ENCODE results near the gene PLBD1.

- TF ChIP-seq HNF4G (IDR thresholded peaks at IDR 0.05), result no peak
- no peak for TF ChIP-seq TAF1 (conservative IDR thresholded peaks at IDR 0.05)
- TF ChIP-seq, protein P1, sequence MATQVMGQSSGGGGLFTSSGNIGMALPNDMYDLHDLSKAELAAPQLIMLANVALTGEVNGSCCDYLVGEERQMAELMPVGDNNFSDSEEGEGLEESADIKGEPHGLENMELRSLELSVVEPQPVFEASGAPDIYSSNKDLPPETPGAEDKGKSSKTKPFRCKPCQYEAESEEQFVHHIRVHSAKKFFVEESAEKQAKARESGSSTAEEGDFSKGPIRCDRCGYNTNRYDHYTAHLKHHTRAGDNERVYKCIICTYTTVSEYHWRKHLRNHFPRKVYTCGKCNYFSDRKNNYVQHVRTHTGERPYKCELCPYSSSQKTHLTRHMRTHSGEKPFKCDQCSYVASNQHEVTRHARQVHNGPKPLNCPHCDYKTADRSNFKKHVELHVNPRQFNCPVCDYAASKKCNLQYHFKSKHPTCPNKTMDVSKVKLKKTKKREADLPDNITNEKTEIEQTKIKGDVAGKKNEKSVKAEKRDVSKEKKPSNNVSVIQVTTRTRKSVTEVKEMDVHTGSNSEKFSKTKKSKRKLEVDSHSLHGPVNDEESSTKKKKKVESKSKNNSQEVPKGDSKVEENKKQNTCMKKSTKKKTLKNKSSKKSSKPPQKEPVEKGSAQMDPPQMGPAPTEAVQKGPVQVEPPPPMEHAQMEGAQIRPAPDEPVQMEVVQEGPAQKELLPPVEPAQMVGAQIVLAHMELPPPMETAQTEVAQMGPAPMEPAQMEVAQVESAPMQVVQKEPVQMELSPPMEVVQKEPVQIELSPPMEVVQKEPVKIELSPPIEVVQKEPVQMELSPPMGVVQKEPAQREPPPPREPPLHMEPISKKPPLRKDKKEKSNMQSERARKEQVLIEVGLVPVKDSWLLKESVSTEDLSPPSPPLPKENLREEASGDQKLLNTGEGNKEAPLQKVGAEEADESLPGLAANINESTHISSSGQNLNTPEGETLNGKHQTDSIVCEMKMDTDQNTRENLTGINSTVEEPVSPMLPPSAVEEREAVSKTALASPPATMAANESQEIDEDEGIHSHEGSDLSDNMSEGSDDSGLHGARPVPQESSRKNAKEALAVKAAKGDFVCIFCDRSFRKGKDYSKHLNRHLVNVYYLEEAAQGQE (IDR thresholded peaks at IDR 0.05), result no peak
- TF ChIP-seq, protein P2, sequence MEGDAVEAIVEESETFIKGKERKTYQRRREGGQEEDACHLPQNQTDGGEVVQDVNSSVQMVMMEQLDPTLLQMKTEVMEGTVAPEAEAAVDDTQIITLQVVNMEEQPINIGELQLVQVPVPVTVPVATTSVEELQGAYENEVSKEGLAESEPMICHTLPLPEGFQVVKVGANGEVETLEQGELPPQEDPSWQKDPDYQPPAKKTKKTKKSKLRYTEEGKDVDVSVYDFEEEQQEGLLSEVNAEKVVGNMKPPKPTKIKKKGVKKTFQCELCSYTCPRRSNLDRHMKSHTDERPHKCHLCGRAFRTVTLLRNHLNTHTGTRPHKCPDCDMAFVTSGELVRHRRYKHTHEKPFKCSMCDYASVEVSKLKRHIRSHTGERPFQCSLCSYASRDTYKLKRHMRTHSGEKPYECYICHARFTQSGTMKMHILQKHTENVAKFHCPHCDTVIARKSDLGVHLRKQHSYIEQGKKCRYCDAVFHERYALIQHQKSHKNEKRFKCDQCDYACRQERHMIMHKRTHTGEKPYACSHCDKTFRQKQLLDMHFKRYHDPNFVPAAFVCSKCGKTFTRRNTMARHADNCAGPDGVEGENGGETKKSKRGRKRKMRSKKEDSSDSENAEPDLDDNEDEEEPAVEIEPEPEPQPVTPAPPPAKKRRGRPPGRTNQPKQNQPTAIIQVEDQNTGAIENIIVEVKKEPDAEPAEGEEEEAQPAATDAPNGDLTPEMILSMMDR (IDR thresholded peaks at IDR 0.05; ENCODE audit: low read depth, low read length, missing input control), result no peak
- TF ChIP-seq, protein P3, sequence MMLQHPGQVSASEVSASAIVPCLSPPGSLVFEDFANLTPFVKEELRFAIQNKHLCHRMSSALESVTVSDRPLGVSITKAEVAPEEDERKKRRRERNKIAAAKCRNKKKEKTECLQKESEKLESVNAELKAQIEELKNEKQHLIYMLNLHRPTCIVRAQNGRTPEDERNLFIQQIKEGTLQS (IDR thresholded peaks at IDR 0.05), result no peak
- no peak for TF ChIP-seq YY1 (IDR thresholded peaks at IDR 0.05)
- no peak for TF ChIP-seq MAX (IDR thresholded peaks at IDR 0.05)
- no peak for TF ChIP-seq ZBTB33 (IDR thresholded peaks at IDR 0.05)
- TF ChIP-seq EGR1 (IDR thresholded peaks at IDR 0.05; ENCODE audit: low read depth in 2 of 2), result no peak
- no peak for TF ChIP-seq GABPA (IDR thresholded peaks at IDR 0.05 in 1 of 2, conservative IDR thresholded peaks at IDR 0.05 in 1 of 2)
- TF ChIP-seq RXRA (IDR thresholded peaks at IDR 0.05), result no peak
These were observed 7.9 kb upstream of the PLBD1 start for GRCh38 chr12:14575585-14575984.
